LoVo (cell line): ENCODE measurements around the gene OSTN.

Experiments used
- DNase-seq: peaks from one replicate; pipeline ENCODE4 v3.0.0-alpha.2; 2016; ENCODE audit warnings: low spot score

OSTN gene

DNA sequence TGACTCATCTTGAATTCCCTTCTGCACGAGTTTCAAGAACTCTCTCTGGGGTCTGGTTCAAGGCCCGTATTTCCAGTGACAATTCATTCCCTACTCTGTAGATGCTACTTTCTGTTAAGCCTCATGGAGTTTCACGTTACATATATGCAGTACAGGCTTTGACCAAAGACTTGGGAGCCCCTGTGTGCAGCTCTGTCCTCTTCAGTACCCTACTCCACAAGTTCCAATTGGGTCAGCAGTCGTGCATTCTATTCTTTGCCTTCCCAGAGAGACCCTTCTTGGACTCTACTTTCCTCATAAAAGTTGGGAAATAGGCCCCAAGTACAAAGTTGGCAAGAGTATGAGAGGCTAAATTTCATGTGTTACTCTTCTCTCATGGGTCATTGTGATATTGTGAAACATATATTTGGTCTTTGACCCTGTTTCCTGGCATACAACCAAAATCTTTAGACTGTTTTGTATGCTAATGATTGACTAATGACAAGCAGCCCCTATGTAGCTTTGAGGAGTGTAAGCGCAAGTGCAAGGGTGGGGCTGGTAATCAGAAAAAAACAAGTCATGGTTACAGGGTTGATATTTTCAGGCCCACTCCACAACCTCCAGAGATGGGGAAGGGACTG is 115.2 kb downstream of the OSTN start:
- no peak for DNase-seq
